ENCODE data around the gene TSPAN33. TPM values are rescaled to one million over a fixed set of nuclear protein-coding genes. Genes with fewer than 3 reads are reported as not detected.

The TSPAN33 gene
- total RNA-seq, 1 donor from 2014 or later, result under 0.01 TPM

- no peak for DNase-seq (ENCODE audit: low read depth in 2 of 2)
These were observed 7.4 kb upstream of the TSPAN33 start for GRCh38 chr7:129136887-129137642.

- DNase-seq (ENCODE audit: low read depth in 2 of 2), result no peak
These were observed 798 bp upstream of the TSPAN33 start for GRCh38 chr7:129143724-129144094.

- no peak for DNase-seq (ENCODE audit: low read depth in 2 of 2)
These were observed 544 bp downstream of the TSPAN33 start for GRCh38 chr7:129144834-129145668.

- no peak for DNase-seq (ENCODE audit: low read depth in 2 of 2)
These were observed 1.9 kb downstream of the TSPAN33 start for GRCh38 chr7:129146237-129146979.

GRCh38 chr7:129147731-129148130 is 3.2 kb downstream of the TSPAN33 start:
- DNase-seq (ENCODE audit: low read depth in 2 of 2), result no peak

- no peak for DNase-seq (ENCODE audit: low read depth in 2 of 2)
These were observed 5.0 kb downstream of the TSPAN33 start for GRCh38 chr7:129149511-129149910.

GRCh38 chr7:129150199-129150996 is 5.9 kb downstream of the TSPAN33 start:
- no peak for DNase-seq (ENCODE audit: low read depth in 2 of 2)

- DNase-seq (ENCODE audit: low read depth in 2 of 2), result no peak
These were observed 13.1 kb downstream of the TSPAN33 start for GRCh38 chr7:129157651-129158050.

GRCh38 chr7:129159539-129159938 is 15.0 kb downstream of the TSPAN33 start:
- no peak for DNase-seq (ENCODE audit: low read depth in 2 of 2)

- no peak for DNase-seq (ENCODE audit: low read depth in 2 of 2)
These were observed 15.8 kb downstream of the TSPAN33 start for GRCh38 chr7:129160161-129160905.

GRCh38 chr7:129161524-129162225 is 17.2 kb downstream of the TSPAN33 start:
- no peak for DNase-seq (ENCODE audit: low read depth in 2 of 2)

- DNase-seq (ENCODE audit: low read depth in 2 of 2), result no peak
These were observed 18.2 kb downstream of the TSPAN33 start for GRCh38 chr7:129162732-129163131.

GRCh38 chr7:129163875-129164544 is 19.5 kb downstream of the TSPAN33 start:
- peak; percentile 53 to 70 for DNase-seq (ENCODE audit: low read depth in 2 of 2)

- DNase-seq (ENCODE audit: low read depth in 2 of 2), result no peak
These were observed 22.2 kb downstream of the TSPAN33 start for GRCh38 chr7:129166745-129167144.

GRCh38 chr7:129167817-129168216 is 23.3 kb downstream of the TSPAN33 start:
- no peak for DNase-seq (ENCODE audit: low read depth in 2 of 2)

- peak in 1 of 2 donors; percentile 55 for DNase-seq (ENCODE audit: low read depth in 2 of 2)
These were observed 23.9 kb downstream of the TSPAN33 start for GRCh38 chr7:129168231-129169021.

- DNase-seq (ENCODE audit: low read depth in 2 of 2), result peak in 1 of 2 donors; percentile 24
These were observed 24.7 kb downstream of the TSPAN33 start for GRCh38 chr7:129169171-129169671.

Data from dermis microvascular lymphatic vessel endothelial cell (primary cell).